Measurements from ENCODE around the gene ZNF407. TPM values are rescaled to one million over a fixed set of nuclear protein-coding genes. Genes with fewer than 3 reads are reported as not detected.
A peak's percentile ranks its signal among the peaks of the same experiment; 100 is the strongest.

ZNF407 gene
- total and polyA plus RNA-seq, 2 donors from 2014 or later = 2.5 to 17.8 TPM

DNA sequence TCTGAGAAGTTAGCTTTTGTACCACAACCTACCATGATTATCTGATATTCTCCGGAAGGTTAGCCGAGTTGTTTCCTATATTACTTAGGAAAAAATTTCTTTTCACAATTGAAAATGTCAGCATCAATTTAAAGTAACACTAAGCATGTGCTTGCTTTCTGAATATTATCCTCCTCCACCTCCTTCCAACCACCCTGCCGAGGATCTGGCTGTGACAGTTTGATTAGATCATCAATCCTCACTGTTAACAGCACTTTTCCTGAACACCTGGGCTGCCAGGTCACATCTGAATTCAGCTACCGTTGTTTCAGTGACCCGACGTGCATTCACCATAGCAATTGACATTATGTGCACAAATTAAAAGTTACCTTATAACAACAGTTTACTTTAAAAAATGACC lies 207.0 kb downstream of the ZNF407 start:
- intact Hi-C loops (cut with DNase I) = no loop called here
- Histone ChIP-seq H3K9ac (ENCODE audit: low read length in 3 of 3) (no peak overlapping the region), H3K4me3 (ENCODE audit: low read length in 3 of 3) (no peak overlapping the region), H3K9me3 (ENCODE audit: control insufficient read depth in 2 of 3, insufficient read depth in 1 of 3, low read length in 3 of 3) (no peaks in the 10 kb centered on the region), H3K36me3 (ENCODE audit: control insufficient read depth in 2 of 3, insufficient read depth in 3 of 3, low read length in 3 of 3) (no peaks in the 10 kb centered on the region), H3K4me1 (ENCODE audit: control insufficient read depth in 2 of 3, insufficient read depth in 2 of 3, low read depth in 1 of 3, low read length in 3 of 3) (no peaks in the 10 kb centered on the region), H3K27me3 (ENCODE audit: control insufficient read depth, insufficient read depth, low read length) (no peaks in the 10 kb centered on the region), H3K27ac (ENCODE audit: low read depth in 2 of 2, low read length in 2 of 2) (no peak overlapping the region)
- DNase-seq = peak in 2 of 5 donors; percentile 20 to 21
- no peak for FAIRE-seq
- TF ChIP-seq, protein P1, sequence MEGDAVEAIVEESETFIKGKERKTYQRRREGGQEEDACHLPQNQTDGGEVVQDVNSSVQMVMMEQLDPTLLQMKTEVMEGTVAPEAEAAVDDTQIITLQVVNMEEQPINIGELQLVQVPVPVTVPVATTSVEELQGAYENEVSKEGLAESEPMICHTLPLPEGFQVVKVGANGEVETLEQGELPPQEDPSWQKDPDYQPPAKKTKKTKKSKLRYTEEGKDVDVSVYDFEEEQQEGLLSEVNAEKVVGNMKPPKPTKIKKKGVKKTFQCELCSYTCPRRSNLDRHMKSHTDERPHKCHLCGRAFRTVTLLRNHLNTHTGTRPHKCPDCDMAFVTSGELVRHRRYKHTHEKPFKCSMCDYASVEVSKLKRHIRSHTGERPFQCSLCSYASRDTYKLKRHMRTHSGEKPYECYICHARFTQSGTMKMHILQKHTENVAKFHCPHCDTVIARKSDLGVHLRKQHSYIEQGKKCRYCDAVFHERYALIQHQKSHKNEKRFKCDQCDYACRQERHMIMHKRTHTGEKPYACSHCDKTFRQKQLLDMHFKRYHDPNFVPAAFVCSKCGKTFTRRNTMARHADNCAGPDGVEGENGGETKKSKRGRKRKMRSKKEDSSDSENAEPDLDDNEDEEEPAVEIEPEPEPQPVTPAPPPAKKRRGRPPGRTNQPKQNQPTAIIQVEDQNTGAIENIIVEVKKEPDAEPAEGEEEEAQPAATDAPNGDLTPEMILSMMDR (IDR thresholded peaks at IDR 0.05; ENCODE audit: borderline replicate concordance, extremely low read depth, insufficient read depth) = no peak

GRCh38 chr18:74806073-74806472 lies 208.4 kb downstream of the ZNF407 start:
- DNase-seq (no peak), FAIRE-seq (no peak)
- Histone ChIP-seq H3K36me3 (ENCODE audit: control insufficient read depth in 2 of 3, insufficient read depth in 3 of 3, low read length in 3 of 3) (no peaks in the 10 kb centered on the region), H3K27me3 (ENCODE audit: control insufficient read depth, insufficient read depth, low read length) (no peaks in the 10 kb centered on the region), H3K9ac (ENCODE audit: low read length in 3 of 3) (no peak overlapping the region), H3K4me1 (ENCODE audit: control insufficient read depth in 2 of 3, insufficient read depth in 2 of 3, low read depth in 1 of 3, low read length in 3 of 3) (no peaks in the 10 kb centered on the region), H3K27ac (ENCODE audit: low read depth in 2 of 2, low read length in 2 of 2) (no peak overlapping the region), H3K4me3 (ENCODE audit: low read length in 3 of 3) (no peak overlapping the region), H3K9me3 (ENCODE audit: control insufficient read depth in 2 of 3, insufficient read depth in 1 of 3, low read length in 3 of 3) (no peaks in the 10 kb centered on the region)
- TF ChIP-seq, protein P1 (IDR thresholded peaks at IDR 0.05; ENCODE audit: borderline replicate concordance, extremely low read depth, insufficient read depth) = no peak
- intact Hi-C loops (cut with DNase I) = no loop called here

DNA sequence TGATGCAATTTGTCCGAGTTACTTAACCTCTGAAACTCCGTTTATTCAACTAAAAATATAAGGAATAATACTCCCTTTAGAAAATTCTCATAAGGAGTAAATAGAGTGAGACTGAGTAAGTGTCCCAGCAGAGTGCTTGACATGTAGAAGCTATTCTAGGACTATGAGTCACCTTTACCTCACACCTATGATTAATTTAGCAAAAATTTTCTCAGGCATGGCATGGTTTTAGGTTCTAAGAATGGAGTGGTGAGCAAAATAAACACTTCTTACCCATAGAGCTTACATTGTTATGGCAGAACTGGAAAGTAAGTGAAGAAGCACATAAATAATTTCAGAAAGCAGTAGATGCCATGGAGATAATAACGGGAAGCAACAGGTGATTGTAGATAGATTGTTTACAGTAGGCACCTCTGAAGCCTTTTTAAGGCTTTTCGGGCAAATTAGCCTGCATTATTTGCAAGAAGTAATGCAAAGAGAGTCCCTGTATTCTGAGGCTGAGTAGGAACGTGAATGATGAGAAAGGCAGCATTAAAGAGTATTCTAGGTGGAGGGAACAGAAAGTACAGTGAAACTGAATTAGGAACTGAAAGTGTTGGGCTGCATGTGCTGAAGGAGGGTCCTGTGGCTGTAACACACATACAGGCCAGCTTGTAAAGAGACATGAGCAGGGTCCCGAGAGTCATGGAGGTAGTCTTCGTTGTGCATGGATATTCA lies 209.2 kb downstream of the ZNF407 start:
- FAIRE-seq (no peak), DNase-seq (no peak)
- intact Hi-C loops (cut with DNase I) = no loop called here

More for the DNA sequence above, 209.2 kb downstream of the ZNF407 start:
- TF ChIP-seq, protein P1 (IDR thresholded peaks at IDR 0.05; ENCODE audit: borderline replicate concordance, extremely low read depth, insufficient read depth) = no peak
- no peak overlapping the region for H3K9ac ChIP-seq (ENCODE audit: low read length in 3 of 3)
- no peaks in the 10 kb centered on the region for H3K27me3 ChIP-seq (ENCODE audit: control insufficient read depth, insufficient read depth, low read length)
- no peak overlapping the region for H3K27ac ChIP-seq (ENCODE audit: low read depth in 2 of 2, low read length in 2 of 2)
- no peak overlapping the region for H3K4me3 ChIP-seq (ENCODE audit: low read length in 3 of 3)
- H3K9me3 ChIP-seq (ENCODE audit: control insufficient read depth in 2 of 3, insufficient read depth in 1 of 3, low read length in 3 of 3) = no peaks in the 10 kb centered on the region
- no peaks in the 10 kb centered on the region for H3K36me3 ChIP-seq (ENCODE audit: control insufficient read depth in 2 of 3, insufficient read depth in 3 of 3, low read length in 3 of 3)
- H3K4me1 ChIP-seq (ENCODE audit: control insufficient read depth in 2 of 3, insufficient read depth in 2 of 3, low read depth in 1 of 3, low read length in 3 of 3) = no peaks in the 10 kb centered on the region
